HEK293 (cell line): ENCODE data around the gene MVB12B.

Experiments
- REST ChIP-seq: fragments of 450-650 bp; formaldehyde crosslinking; IDR thresholded peaks from 2 replicates; pipeline ENCODE4 v1.5.1; 2016; ENCODE audit warnings: missing biosample characterization, missing genetic modification characterization
- SALL2 ChIP-seq: fragments of 450-650 bp; formaldehyde crosslinking; IDR thresholded peaks from 2 replicates; pipeline ENCODE4 v1.5.0; 2017; ENCODE audit warnings: missing biosample characterization, mild to moderate bottlenecking, missing genetic modification characterization, borderline replicate concordance
- ZFP3 ChIP-seq: fragments of 450-650 bp; formaldehyde crosslinking; IDR thresholded peaks from 2 replicates; pipeline ENCODE4 v1.5.1; 2016; ENCODE audit warnings: low read depth, missing biosample characterization, missing genetic modification characterization
- ZNF311 ChIP-seq: fragments of 450-650 bp; formaldehyde crosslinking; IDR thresholded peaks from 2 replicates; pipeline ENCODE4 v1.5.1; 2017; ENCODE audit warnings: missing biosample characterization, missing genetic modification characterization, borderline replicate concordance
- ZNF514 ChIP-seq: fragments of 450-650 bp; formaldehyde crosslinking; IDR thresholded peaks from 2 replicates; pipeline ENCODE4 v1.5.1; 2016; ENCODE audit warnings: missing biosample characterization, missing genetic modification characterization
- ZNF521 ChIP-seq: fragments of 450-650 bp; formaldehyde crosslinking; IDR thresholded peaks from 2 replicates; pipeline ENCODE4 v1.5.1; 2017; ENCODE audit warnings: missing biosample characterization, mild to moderate bottlenecking, missing genetic modification characterization
- ZNF549 ChIP-seq: fragments of 450-650 bp; IDR thresholded peaks from 2 replicates; pipeline ENCODE4 v1.5.1; 2018; ENCODE audit warnings: missing biosample characterization, missing genetic modification characterization, mild to moderate bottlenecking, inconsistent platforms, moderate library complexity
- TF ChIP-seq, protein P1 (sequence below): fragments of 450-650 bp; formaldehyde crosslinking; IDR thresholded peaks from 2 replicates; pipeline ENCODE4 v1.5.1; 2017; ENCODE audit warnings: missing biosample characterization, missing genetic modification characterization
- TF ChIP-seq, protein P2 (sequence below): fragments of 450-650 bp; formaldehyde crosslinking; IDR thresholded peaks from 2 replicates; pipeline ENCODE4 v1.5.1; 2016; ENCODE audit warnings: missing biosample characterization, missing genetic modification characterization

- TF ChIP-seq ZNF521 (no peak), ZNF311 (tag by site-specific recombination) (no peak), REST (tag by site-specific recombination) (no peak), SALL2 (tag by site-specific recombination) (no peak), ZNF549 (tag by site-specific recombination) (no peak), ZFP3 (tag by site-specific recombination) (no peak), ZNF514 (tag by site-specific recombination) (no peak)
- TF ChIP-seq, protein P1, sequence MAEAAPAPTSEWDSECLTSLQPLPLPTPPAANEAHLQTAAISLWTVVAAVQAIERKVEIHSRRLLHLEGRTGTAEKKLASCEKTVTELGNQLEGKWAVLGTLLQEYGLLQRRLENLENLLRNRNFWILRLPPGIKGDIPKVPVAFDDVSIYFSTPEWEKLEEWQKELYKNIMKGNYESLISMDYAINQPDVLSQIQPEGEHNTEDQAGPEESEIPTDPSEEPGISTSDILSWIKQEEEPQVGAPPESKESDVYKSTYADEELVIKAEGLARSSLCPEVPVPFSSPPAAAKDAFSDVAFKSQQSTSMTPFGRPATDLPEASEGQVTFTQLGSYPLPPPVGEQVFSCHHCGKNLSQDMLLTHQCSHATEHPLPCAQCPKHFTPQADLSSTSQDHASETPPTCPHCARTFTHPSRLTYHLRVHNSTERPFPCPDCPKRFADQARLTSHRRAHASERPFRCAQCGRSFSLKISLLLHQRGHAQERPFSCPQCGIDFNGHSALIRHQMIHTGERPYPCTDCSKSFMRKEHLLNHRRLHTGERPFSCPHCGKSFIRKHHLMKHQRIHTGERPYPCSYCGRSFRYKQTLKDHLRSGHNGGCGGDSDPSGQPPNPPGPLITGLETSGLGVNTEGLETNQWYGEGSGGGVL (tag by site-specific recombination) = no peak
- TF ChIP-seq, protein P2, sequence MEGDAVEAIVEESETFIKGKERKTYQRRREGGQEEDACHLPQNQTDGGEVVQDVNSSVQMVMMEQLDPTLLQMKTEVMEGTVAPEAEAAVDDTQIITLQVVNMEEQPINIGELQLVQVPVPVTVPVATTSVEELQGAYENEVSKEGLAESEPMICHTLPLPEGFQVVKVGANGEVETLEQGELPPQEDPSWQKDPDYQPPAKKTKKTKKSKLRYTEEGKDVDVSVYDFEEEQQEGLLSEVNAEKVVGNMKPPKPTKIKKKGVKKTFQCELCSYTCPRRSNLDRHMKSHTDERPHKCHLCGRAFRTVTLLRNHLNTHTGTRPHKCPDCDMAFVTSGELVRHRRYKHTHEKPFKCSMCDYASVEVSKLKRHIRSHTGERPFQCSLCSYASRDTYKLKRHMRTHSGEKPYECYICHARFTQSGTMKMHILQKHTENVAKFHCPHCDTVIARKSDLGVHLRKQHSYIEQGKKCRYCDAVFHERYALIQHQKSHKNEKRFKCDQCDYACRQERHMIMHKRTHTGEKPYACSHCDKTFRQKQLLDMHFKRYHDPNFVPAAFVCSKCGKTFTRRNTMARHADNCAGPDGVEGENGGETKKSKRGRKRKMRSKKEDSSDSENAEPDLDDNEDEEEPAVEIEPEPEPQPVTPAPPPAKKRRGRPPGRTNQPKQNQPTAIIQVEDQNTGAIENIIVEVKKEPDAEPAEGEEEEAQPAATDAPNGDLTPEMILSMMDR (tag by site-specific recombination) = no peak
Observed at GRCh38 chr9:126341902-126342301, 15.3 kb downstream of the MVB12B start.
